Measurements from ENCODE around the gene FRMD4A. TPM values are rescaled to one million over a fixed set of nuclear protein-coding genes. Genes with fewer than 3 reads are reported as not detected.

The FRMD4A gene
- total RNA-seq, 1 experiment from 2014 or later, result 19.6 TPM

DNA sequence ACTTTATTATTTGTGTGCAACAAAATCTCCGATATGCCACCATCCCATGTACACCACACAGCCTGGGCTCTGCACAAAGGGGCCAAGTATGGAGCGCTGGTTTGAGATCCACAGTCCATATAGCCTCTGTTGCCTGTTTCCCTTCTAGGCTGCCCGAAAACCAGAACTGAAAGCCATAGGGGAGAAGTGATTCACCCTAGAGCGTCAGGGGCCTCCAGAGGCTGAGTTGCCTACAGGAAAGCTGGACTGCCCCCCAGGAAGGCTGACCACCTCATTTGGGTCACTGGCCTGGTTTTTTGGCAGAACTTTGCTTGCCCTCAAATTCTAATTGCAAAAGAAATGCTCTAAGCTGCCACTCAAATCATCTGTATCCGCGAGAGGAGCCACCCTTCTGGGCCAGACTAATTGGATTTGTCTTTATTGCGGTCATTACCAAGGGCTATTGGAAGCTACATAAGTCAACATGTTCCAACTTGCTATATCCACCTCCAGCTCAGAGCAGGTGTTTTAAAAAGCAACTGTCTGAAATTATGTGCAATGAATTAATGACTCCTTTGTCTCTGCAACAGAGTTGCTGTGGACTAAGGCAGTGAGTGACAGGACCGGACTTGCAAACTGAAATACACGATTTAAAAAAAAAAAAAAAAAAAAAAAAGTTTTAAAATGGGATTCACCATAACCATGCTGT is 28.3 kb upstream of the FRMD4A start:
- Histone ChIP-seq H3K18ac (ENCODE audit: insufficient read length, low read depth, low read length) (no peak overlapping the region), H4K5ac (ENCODE audit: insufficient read length, low read depth, low read length) (no peak overlapping the region), H3K23me2 (ENCODE audit: insufficient read length, low read depth, low read length, poor library complexity, severe bottlenecking) (no peaks in the 10 kb centered on the region), H2BK120ac (ENCODE audit: low read depth, low read length, poor library complexity, severe bottlenecking) (no peak overlapping the region), H2BK5ac (ENCODE audit: insufficient read length, low read length) (no peak overlapping the region), H2AK5ac (ENCODE audit: insufficient read length, low read length) (no peak overlapping the region), H2AFZ (ENCODE audit: low read length) (no peak overlapping the region), H4K91ac (ENCODE audit: insufficient read length, low read depth, low read length) (no peak overlapping the region), H2BK12ac (ENCODE audit: insufficient read length, low read depth, low read length) (no peak overlapping the region), H3K9ac (ENCODE audit: extremely low read depth, insufficient read length, low read length) (no peak overlapping the region), H3K4me1 (ENCODE audit: insufficient read depth, low read length) (no peaks in the 10 kb centered on the region), H3K56ac (ENCODE audit: insufficient read length, low read depth, low read length) (no peak overlapping the region), H3K27ac (ENCODE audit: insufficient read length, low read depth, low read length) (no peak overlapping the region), H2BK15ac (ENCODE audit: low read depth, low read length) (no peak overlapping the region), H3K4ac (ENCODE audit: low read depth, low read length) (no peak overlapping the region), H3K23ac (ENCODE audit: insufficient read length, low read depth, low read length) (no peak overlapping the region), H3K79me1 (ENCODE audit: insufficient read depth, low read depth, low read length, poor library complexity, severe bottlenecking) (no peaks in the 10 kb centered on the region), H3K4me2 (ENCODE audit: insufficient read depth, insufficient read length, low read length) (no peak overlapping the region), H3K27me3 (ENCODE audit: insufficient read depth, low read length) (no peaks in the 10 kb centered on the region), H2BK20ac (ENCODE audit: low read depth, low read length, poor library complexity, severe bottlenecking) (no peak overlapping the region), H4K8ac (replicated peaks; ENCODE audit: insufficient read length, low read depth, low read length) (no peak overlapping the region), H3K14ac (ENCODE audit: insufficient read depth, low read length) (no peak overlapping the region), H3K9me3 (ENCODE audit: control insufficient read depth, low read depth, low read length) (no peaks in the 10 kb centered on the region), H3T11ph (ENCODE audit: low read length) (no peak overlapping the region), H3K79me2 (ENCODE audit: insufficient read depth, low read length) (no peaks in the 10 kb centered on the region), H4K20me1 (ENCODE audit: control insufficient read depth, insufficient read depth, insufficient read length) (no peaks in the 10 kb centered on the region)
- Mint-ChIP-seq H3K4me1 (peaks cover 8 to 9% of the 10 kb centered on the region in 2 experiments), H3K4me3 (no peak overlapping the region), H3K36me3 (ENCODE audit: insufficient read depth in 1 of 3, low read depth in 3 of 3) (no peaks in the 10 kb centered on the region), H3K27me3 (ENCODE audit: low read depth) (no peaks in the 10 kb centered on the region; the same call in 1 of the 2 replicates), H3K9me3 (no peaks in the 10 kb centered on the region), H3K27ac (no peak overlapping the region)
- TF ChIP-seq, protein P1, sequence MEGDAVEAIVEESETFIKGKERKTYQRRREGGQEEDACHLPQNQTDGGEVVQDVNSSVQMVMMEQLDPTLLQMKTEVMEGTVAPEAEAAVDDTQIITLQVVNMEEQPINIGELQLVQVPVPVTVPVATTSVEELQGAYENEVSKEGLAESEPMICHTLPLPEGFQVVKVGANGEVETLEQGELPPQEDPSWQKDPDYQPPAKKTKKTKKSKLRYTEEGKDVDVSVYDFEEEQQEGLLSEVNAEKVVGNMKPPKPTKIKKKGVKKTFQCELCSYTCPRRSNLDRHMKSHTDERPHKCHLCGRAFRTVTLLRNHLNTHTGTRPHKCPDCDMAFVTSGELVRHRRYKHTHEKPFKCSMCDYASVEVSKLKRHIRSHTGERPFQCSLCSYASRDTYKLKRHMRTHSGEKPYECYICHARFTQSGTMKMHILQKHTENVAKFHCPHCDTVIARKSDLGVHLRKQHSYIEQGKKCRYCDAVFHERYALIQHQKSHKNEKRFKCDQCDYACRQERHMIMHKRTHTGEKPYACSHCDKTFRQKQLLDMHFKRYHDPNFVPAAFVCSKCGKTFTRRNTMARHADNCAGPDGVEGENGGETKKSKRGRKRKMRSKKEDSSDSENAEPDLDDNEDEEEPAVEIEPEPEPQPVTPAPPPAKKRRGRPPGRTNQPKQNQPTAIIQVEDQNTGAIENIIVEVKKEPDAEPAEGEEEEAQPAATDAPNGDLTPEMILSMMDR (conservative IDR thresholded peaks at IDR 0.05), result no peak
- no peak for DNase-seq
- WGBS (ENCODE audit: extremely low coverage, insufficient read length, low lambda C conversion rate), result no CpG with 5 or more reads among the region's 9 CpGs

Data from H9 (cell line).